ENCODE results near the gene SLC22A16.
A peak's percentile ranks its signal among the peaks of the same experiment; 100 is the strongest.

Gene SLC22A16

DNA sequence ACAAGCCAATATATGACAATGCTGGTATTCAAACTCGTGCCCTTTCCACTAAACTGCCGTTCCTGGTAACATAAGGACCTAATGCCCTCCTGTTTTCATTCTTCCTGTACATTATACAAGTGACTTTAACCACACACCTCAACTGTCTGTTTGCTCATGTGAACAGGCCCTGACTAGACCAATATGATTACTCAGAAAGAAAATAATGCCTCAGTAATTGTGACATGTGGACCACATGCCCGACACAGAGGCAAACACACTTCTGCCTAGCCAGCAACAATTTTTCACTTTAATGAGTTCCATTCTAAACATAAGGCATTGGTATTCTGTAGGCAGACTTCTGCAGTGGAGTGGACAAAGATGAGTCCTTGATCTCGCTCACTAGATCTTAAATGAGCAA lies 30.0 kb downstream of the SLC22A16 start:
- DNase-seq, result no peak

GRCh38 chr6:110440026-110440425 lies 36.4 kb downstream of the SLC22A16 start:
- no peak for DNase-seq

DNA sequence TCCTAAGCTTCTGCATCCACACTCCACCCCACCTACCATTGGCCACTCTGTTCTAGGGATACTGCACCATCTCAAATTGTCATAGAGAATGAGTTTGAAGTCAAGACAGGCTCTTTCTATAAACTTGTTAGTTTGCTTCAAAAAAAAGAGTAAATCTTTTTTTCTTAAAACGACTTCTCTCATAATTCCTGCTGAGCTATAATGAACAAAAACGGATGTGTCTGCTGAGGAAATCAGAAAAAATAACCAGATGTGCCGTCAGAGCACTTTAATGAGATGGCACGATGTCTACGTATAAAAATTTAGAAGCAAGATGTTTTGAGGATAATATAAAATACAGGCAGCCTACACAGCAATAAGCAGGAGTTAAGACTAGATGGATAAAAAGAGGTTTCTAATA lies 37.1 kb downstream of the SLC22A16 start:
- no peak for DNase-seq

DNA sequence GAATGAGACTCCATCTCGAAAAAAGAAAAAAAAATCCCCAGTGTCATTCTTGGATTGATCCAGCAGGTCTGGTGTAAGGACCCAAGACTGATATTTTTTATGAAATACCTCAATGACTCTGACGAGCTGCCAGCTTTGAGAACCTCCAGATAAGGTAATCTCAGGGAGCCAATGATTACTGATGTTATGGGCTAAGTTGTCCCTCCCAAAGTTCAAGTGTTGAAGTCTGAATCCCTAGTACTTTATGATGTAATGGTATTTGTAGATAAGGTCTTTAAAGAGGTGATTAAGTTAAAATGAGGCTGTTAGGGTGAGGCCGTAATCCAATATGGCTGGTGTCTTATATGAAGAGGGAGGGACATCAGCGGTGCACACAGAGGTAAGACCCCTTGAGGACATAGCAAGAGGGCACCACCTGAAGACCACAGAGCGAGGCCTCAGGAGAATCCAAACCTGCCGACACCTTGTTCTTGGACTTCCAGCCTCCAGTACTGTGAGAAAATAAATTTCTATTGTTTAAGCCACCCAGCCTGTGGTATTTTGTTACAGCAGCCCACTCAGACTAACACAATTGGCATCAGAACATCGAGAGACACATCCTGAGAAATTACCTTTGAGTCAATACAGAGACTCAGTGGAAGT lies 41.3 kb downstream of the SLC22A16 start:
- DNase-seq, result no peak

DNA sequence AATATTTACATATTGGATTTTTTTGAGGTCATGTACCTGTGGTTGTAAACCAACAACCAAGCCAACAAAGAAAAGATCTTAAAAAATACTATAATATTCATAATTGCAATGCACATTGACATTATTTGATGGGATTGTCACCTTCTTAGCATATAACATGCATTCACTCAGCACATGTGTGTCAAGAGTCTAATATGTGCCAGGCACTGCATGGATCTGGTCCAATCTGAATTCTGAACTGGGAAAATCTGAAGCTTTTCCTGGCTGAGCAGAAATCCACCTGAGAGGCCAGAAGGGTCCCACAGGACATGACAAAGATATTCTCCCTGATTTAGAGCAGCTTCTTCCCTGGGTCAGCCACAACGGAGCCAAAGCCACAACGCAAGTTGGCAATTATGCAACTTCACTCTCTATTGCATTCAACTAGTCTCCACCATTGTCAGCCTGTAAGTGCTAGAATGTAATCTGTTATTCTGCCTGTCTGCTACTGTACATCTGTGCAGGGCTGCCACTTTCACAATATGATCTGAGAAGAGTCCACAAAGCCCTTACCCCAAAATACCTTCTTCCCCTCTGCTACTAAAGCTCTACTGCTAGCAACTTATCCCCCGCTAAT lies 44.0 kb downstream of the SLC22A16 start:
- no peak for DNase-seq

DNA sequence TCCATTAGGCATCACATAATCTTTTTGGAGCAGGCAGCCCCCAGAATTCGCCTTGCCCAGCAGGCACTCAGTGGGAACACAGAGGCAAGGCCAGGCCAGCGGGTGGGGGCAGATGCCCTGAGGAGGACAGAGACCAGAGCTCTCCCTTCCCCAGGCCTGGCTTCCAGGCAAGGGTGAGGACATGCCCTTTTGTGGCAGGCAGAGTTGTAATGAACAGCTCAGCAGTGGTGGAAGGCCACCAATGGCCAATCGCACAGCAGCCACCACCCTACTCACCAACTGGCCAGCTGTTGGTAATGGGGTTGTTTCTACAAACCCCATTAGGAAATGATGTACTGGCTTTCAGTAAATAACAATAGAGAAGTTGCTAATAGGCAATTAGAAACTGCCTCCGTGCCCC lies 45.7 kb downstream of the SLC22A16 start:
- DNase-seq, result no peak

- no peak for DNase-seq
Observed at GRCh38 chr6:110430236-110430635, 46.2 kb downstream of the SLC22A16 start.

GRCh38 chr6:110428153-110428552 lies 48.3 kb downstream of the SLC22A16 start:
- no peak for DNase-seq

- no peak for DNase-seq
Observed at GRCh38 chr6:110425816-110426215, 50.6 kb downstream of the SLC22A16 start.

- DNase-seq, result no peak
Observed at GRCh38 chr6:110422444-110422822, 54.0 kb downstream of the SLC22A16 start.

GRCh38 chr6:110421749-110422443 lies 54.5 kb downstream of the SLC22A16 start:
- no peak for DNase-seq

DNA sequence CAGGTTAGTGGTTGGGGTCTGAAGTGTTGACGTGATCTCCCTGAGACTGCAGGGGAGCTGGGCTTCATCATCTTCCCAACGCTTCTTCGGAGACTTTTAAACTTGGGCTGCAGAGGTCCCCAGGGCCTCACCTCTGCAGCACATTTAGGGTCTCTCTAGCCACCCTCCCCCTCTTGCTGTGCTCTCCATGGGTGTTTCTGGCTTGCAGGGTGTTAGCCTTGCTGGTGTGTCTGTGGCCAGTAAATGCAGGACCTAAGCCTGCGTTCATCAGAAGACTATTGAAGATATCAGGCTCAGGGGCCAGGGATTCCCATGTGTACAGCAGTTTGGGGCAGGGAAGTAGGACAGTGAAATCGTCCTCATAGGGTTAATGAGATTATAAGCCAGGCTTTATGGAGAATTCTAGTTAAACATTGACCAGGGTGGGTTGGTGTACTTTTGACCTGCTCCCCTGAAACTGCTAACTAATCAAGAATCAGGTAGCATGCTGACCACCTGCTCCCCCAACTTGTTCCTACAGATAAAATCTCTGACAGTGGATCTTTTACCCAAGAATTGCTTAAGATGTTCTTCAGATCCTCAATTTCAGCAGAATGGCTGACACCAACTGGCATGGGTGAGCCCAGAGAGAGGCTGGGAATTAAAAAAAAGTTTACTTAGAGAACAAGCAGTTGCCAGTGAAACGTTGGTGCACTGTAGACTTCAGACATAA lies 57.2 kb downstream of the SLC22A16 start:
- DNase-seq, result no peak

DNA sequence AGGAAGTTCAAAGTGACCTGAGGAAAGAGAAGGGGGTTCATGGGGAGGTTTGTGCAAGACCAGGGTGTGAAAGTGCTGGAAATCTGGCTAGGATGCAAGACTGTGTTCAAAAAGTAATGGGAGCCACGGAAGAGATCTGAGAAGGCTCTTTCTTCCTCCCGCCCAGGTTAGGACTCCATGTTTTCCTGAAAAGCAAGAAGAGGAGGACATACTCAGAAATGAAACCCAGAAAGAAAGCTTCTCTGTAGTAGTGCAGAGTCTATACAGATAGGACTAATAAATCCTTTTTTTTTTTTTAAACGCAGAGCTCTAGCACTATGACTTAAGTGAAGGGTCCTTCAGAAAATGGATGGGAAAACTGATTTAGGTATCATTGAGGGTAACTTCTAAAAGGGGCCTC lies 57.8 kb downstream of the SLC22A16 start:
- DNase-seq, result no peak

- DNase-seq, result peak; percentile 40
Observed at GRCh38 chr6:110415086-110415916, 61.1 kb downstream of the SLC22A16 start, which contains the start of gene DDO. DDO (minus strand) TSS chr6:110415575; CDS start chr6:110413462, 2,113 bp downstream.

DNA sequence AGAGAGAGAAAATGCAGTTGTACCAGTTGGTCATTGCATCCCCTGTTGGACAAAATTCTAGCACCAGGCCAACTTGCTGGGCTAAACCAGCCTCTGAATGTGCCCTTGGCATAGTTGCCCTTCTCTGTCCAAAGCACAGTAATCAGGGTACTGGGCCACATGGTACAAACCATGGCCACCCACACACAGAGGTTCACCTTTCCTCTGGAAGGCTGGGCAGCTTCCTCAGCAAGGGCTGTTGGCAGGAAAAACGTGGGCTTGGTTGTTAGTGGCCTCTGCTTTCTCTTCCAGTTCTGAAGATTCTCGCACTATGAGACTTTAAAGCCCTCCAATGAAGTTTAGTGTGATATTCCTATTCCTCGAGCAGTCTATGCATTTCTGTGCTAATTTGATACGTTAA lies 61.7 kb downstream of the SLC22A16 start:
- DNase-seq, result no peak

- no peak for DNase-seq
Observed at GRCh38 chr6:110412360-110412759, 64.1 kb downstream of the SLC22A16 start.

DNA sequence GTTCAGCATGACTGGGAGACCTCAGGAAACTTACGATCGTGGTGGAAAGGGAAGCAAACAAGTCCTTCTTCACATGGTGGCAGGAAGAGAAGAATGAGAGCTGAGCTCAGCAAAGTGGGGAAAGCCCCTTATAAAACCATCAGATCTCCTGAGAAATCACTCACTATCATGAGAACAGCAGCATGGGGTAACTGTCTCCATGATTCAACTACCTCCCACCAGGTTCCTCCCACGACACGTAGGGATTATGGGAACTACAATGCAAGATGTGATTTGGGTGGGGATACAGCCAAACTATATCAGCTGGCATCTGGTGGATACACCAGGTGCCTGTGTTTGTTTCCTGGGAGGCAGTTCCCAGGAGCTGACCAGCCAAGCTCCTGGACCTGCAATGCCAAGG lies 65.9 kb downstream of the SLC22A16 start:
- no peak for DNase-seq

GRCh38 chr6:110409794-110410193 lies 66.6 kb downstream of the SLC22A16 start:
- DNase-seq, result no peak

- DNase-seq, result no peak
Observed at GRCh38 chr6:110408901-110409300, 67.5 kb downstream of the SLC22A16 start.

DNA sequence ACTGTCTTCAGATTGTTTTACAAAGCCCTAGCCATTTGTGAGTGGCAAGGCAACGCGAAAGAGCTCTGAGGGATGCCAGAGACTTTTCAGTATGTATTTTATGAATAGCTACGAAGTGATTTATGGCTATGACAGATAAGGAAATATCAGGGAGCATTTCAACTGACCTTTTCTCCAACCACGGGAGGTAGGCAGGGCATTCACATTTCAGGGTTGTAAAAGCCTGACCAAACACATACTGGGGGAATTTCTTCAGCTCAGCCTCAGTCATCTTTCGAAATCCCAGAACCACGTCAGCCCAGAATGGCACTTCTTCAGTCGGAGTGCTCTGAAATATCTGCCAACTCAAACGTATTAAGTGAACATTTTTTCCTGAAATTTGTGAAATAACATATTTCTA lies 71.8 kb downstream of the SLC22A16 start:
- no peak for DNase-seq

DNA sequence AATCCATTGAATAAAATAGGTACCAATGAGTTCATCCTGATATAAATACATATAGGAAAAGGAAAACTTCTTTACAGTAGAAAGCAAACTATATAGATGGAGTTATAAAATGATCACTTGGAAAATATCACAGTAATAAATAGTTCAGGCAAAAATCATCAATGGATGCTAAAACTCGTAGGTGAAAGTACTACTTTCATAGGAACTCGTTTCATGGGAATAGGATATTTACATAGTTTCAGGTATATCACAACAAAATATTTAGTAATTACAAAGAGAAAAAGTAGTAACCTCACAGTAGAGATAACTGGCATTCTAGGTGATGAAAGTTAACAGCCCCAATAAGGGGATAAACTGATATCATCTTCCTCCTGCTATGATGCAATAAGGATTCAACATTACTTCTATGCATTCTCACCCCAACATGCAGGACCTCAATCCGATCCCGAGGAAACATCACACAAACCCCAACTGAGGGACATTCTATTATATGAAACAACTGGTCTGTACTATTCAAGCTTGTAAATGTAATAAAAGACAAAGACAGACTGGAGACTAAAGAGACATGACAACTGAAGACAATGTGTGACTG lies 74.7 kb downstream of the SLC22A16 start:
- no peak for DNase-seq

DNA sequence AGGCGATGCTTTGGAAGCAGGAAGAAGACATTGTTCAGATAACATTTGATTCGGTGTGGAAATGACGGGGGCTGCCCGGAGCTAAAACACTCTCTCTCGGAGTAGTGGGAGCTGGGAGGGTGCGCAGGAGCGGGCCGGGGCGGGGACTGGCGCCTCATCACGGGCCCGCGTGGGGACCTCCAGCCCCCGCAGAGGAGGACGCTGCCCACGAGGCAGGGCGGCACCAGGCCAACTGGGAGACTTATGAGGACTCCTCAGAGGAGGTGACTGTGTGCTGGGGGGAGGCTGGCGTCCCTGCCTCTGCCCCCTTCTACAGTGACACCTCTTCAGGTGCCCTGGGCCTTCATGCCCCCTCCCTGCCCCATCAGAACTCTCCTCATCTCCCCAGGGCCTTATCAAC lies 76.2 kb downstream of the SLC22A16 start:
- no peak for DNase-seq
